HepG2 (cell line): ENCODE measurements around the gene SASH1. TPM values are rescaled to one million over a fixed set of nuclear protein-coding genes. Genes with fewer than 3 reads are reported as not detected.

ENCODE experiments used
- ATAC-seq: fragments of 200-7000 bp; cut with Tn5 transposase; 3 replicates; pipeline ENCODE4 v1.9.1; 2020; ENCODE audit warnings: mild to moderate bottlenecking, moderate library complexity
- BruUV-seq: library from RNA; stranded (reverse); fragments of 400-500 nt; replicated peaks from 2 replicates; lab custom pipeline; 2021; lab: Mats Ljungman, UMichigan
- CTCF ChIA-PET: fragments of 300-600 bp; formaldehyde crosslinking; extraction: SDS; loops from one replicate; lab custom pipeline; 2021; ENCODE audit warnings: low total read pairs, inconsistent platforms, low intra/inter-chr PET ratio; lab: Yijun Ruan, JAX
- POLR2A ChIA-PET: fragments of 350-600 bp; sonication (Branson Sonifier 250); formaldehyde crosslinking; loops from one replicate; lab custom pipeline; 2020; ENCODE audit warnings: antibody characterized with exemption, inconsistent platforms; lab: Yijun Ruan, JAX
- DNase-seq: peaks from one replicate; pipeline ENCODE4 v3.0.0-alpha.2; 2015; ENCODE audit warnings: low spot score
- FAIRE-seq: peaks from 3 replicates; lab custom pipeline; 2011; peaks lifted over from hg19 to GRCh38; lab: Jason Lieb, UNC
- H2AFZ ChIP-seq: one replicate; pipeline ENCODE4 v1.6.1; 2011; ENCODE audit warnings: low read length, inconsistent platforms
- H3K27ac ChIP-seq: fragments of 300-600 bp; 3 replicates; pipeline ENCODE4 v1.8.0; 2011; ENCODE audit warnings: mixed run types, mild to moderate bottlenecking, mixed read lengths, low read length, inconsistent platforms; ENCODE audit not compliant: insufficient read depth; ENCODE audit errors: extremely low read length
- H3K27me3 ChIP-seq, 2 experiments: fragments of 200-600 bp in 1 of 2; 2 replicates in 1 of 2; 3 replicates in 1 of 2; pipeline versions ENCODE4 v1.6.0 to v1.8.0; 2011; ENCODE audit warnings: low read length in 2 of 2, mild to moderate bottlenecking in 2 of 2, moderate library complexity in 2 of 2, inconsistent platforms in 1 of 2; ENCODE audit not compliant: insufficient read depth in 2 of 2, control insufficient read depth in 1 of 2
- H3K36me3 ChIP-seq, 2 experiments: fragments of 200-600 bp in 1 of 2; replicated peaks in 1 of 2; 2 replicates in 1 of 2; 3 replicates in 1 of 2; pipeline versions ENCODE4 v1.5.1 to v1.8.0; 2011; ENCODE audit warnings: low read length in 2 of 2, inconsistent platforms in 1 of 2; ENCODE audit not compliant: insufficient read depth in 2 of 2, control insufficient read depth in 1 of 2
- H3K4me1 ChIP-seq: 2 replicates; pipeline ENCODE4 v1.5.1; 2012; ENCODE audit warnings: low read length, inconsistent platforms; ENCODE audit not compliant: insufficient read depth
- H3K4me2 ChIP-seq: 2 replicates; pipeline ENCODE4 v1.6.0; 2011; ENCODE audit warnings: low read depth, low read length, inconsistent platforms
- H3K4me3 ChIP-seq, 3 experiments: fragments of 200-600 bp in 1 of 3; sonication (generic), shearing (Covaris generic) in 1 of 3; replicated peaks in 1 of 3; 2 replicates each; pipeline ENCODE4 v1.5.1; 2011 to 2016; ENCODE audit warnings: low read length in 3 of 3, inconsistent platforms in 2 of 3, low read depth in 2 of 3, mild to moderate bottlenecking in 2 of 3, control low read depth in 1 of 3, mixed read lengths in 1 of 3; ENCODE audit not compliant: insufficient read depth in 1 of 3
- H3K79me2 ChIP-seq: one replicate; pipeline ENCODE4 v1.6.1; 2011; ENCODE audit warnings: low read length, inconsistent platforms; ENCODE audit not compliant: insufficient read depth
- H3K9ac ChIP-seq: 2 replicates; pipeline ENCODE4 v1.6.0; 2011; ENCODE audit warnings: mild to moderate bottlenecking, low read depth, low read length, inconsistent platforms; ENCODE audit not compliant: insufficient read depth
- H3K9me3 ChIP-seq: 2 replicates; pipeline ENCODE4 v1.5.1; 2012; ENCODE audit warnings: mild to moderate bottlenecking, low read length
- H4K20me1 ChIP-seq: 2 replicates; pipeline ENCODE4 v1.6.0; 2011; ENCODE audit warnings: inconsistent platforms, mild to moderate bottlenecking, low read length, moderate library complexity; ENCODE audit not compliant: insufficient read depth
- ATF7 ChIP-seq, 2 experiments: fragments of 450-650 bp in 1 of 2; sonication (generic) in 1 of 2; formaldehyde crosslinking in 1 of 2; IDR thresholded peaks; 2 replicates each; pipeline versions ENCODE4 v1.4.0 to v1.6.1; 2016 to 2020; ENCODE audit warnings: antibody characterized with exemption in 1 of 2, mild to moderate bottlenecking in 1 of 2, missing genetic modification reagents in 1 of 2
- E2F5 ChIP-seq: sonication (generic); formaldehyde crosslinking; conservative IDR thresholded peaks from 2 replicates; pipeline ENCODE4 v1.4.0; 2020; ENCODE audit warnings: missing genetic modification reagents
- EP300 ChIP-seq, 3 experiments: sonication (generic) in 1 of 3; formaldehyde crosslinking in 1 of 3; IDR thresholded peaks; 2 replicates each; pipeline versions ENCODE4 v1.5.1 to v1.6.1; 2011 to 2020; ENCODE audit warnings: low read depth in 2 of 3, low read length in 2 of 3, borderline replicate concordance in 1 of 3, improper control_type of control experiment in 1 of 3, mild to moderate bottlenecking in 1 of 3, missing genetic modification reagents in 1 of 3, moderate library complexity in 1 of 3
- GFI1 ChIP-seq: sonication (generic); formaldehyde crosslinking; IDR thresholded peaks from 2 replicates; pipeline ENCODE4 v1.5.0; 2020; ENCODE audit warnings: missing genetic modification reagents, mild to moderate bottlenecking, borderline replicate concordance
- NFAT5 ChIP-seq: sonication (generic); formaldehyde crosslinking; IDR thresholded peaks from 2 replicates; pipeline ENCODE4 v1.4.0; 2020; ENCODE audit warnings: missing genetic modification reagents
- ZNF709 ChIP-seq: sonication (generic); formaldehyde crosslinking; IDR thresholded peaks from 2 replicates; pipeline ENCODE4 v1.5.0; 2020; ENCODE audit warnings: mild to moderate bottlenecking, missing genetic modification reagents
- ZNF781 ChIP-seq: sonication (generic); formaldehyde crosslinking; IDR thresholded peaks from 2 replicates; pipeline ENCODE4 v1.5.1; 2020; ENCODE audit warnings: borderline replicate concordance, mild to moderate bottlenecking, missing genetic modification reagents; ENCODE audit errors: not compliant biosample characterization
- WGBS: methylation state at CpG from one replicate; pipeline ENCODE4 v1.1.6; 2017; ENCODE audit warnings: low lambda C conversion rate; 5-methylcytosine and 5-hydroxymethylcytosine counted together
- in situ Hi-C: cut with HindIII; loops from 2 replicates; pipeline ENCODE4 v1.10.0; 2017; ENCODE audit warnings: low pct_unique_long_range_greater_than_20kb; ENCODE audit not compliant: extremely low pct_ligation_motif_present
- intact Hi-C: fragments of 100-400 bp; cut with micrococcal nuclease; formaldehyde crosslinking; loops from one replicate; pipeline ENCODE4 v1.10.0; 2022; ENCODE audit not compliant: unreplicated experiment
- polyA plus RNA-seq, 8 experiments: library from polyadenylated mRNA; depleted of rRNA in 3 of 8; stranded (reverse) in 7 of 8; unstranded in 1 of 8; fragments of >200 nt; fragmentation: Illumina TruSeq in 4 of 8; extraction: Trizol in 4 of 8; gene quantifications; 2 replicates each; pipeline versions ENCODE4 v1.2.1 to v1.2.3, GENCODE V29; 2011 to 2016; ENCODE audit warnings: low read depth in 4 of 8, missing spikeins in 1 of 8, mixed read lengths in 1 of 8; ENCODE audit not compliant: insufficient read depth in 1 of 8
- total RNA-seq, 5 experiments: library from RNA; depleted of rRNA; stranded (reverse); fragments of >200 nt; fragmentation: Illumina TruSeq; extraction: Trizol; gene quantifications; 2 replicates each; pipeline ENCODE4 v1.2.3, GENCODE V29; 2016; ENCODE audit warnings: low read depth in 1 of 5

Gene SASH1
- total and polyA plus RNA-seq, 2 of the 13 experiments (the other 11 are each of a cell fraction or from before 2014, with no cell fraction given): 7.5 to 8.2 TPM

- Histone ChIP-seq H3K27ac (no peak overlapping the region), H4K20me1 (no peaks in the 10 kb centered on the region), H3K4me3 (no peak overlapping the region), H2AFZ (no peak overlapping the region)
- no TSS peak for BruUV-seq
- in situ Hi-C loops: no loop called here
- TF ChIP-seq E2F5 (CRISPR knock-in tag) (no peak), GFI1 (CRISPR knock-in tag) (no peak), ATF7 (IDR thresholded peaks at IDR 0.05) (0 out of 2 replicates have a peak, but pooled peaks have one; percentile 32), ATF7 (CRISPR knock-in tag; IDR thresholded peaks at IDR 0.05) (no peak)
- TF ChIP-seq, all 625 proteins: peak for 1
- Histone ChIP-seq H3K9ac (no peak overlapping the region), H3K4me1 (no peaks in the 10 kb centered on the region), H3K27me3 (no peaks in the 10 kb centered on the region), H3K79me2 (no peaks in the 10 kb centered on the region), H3K4me2 (no peak overlapping the region), H3K36me3 (peaks cover 4 to 6% of the 10 kb centered on the region in 2 experiments; a peak in 2 of 5 replicates), H3K9me3 (no peaks in the 10 kb centered on the region)
- ATAC-seq: no peak
- intact Hi-C loops: no loop called here
- FAIRE-seq: no peak
- no peak for DNase-seq
- POLR2A ChIA-PET: no interaction called here
- WGBS: 95% methylated on average over 6 of the region's 6 CpGs
- CTCF ChIA-PET: no interaction called here
Measured at GRCh38 chr6:148491638-148492251, 149.1 kb downstream of the SASH1 start.

- Histone ChIP-seq H3K4me1 (no peaks in the 10 kb centered on the region), H4K20me1 (no peaks in the 10 kb centered on the region), H3K9ac (no peak overlapping the region), H3K9me3 (no peaks in the 10 kb centered on the region), H3K4me3 (no peak overlapping the region), H3K27ac (no peak overlapping the region), H3K27me3 (no peaks in the 10 kb centered on the region), H3K36me3 (no peaks in the 10 kb centered on the region; a peak in 1 of 5 replicates), H3K79me2 (no peaks in the 10 kb centered on the region), H3K4me2 (no peak overlapping the region), H2AFZ (no peak overlapping the region)
- WGBS: 95% methylated on average over 5 of the region's 5 CpGs
- ChIA-PET CTCF (no interaction called here), POLR2A (no interaction called here)
- in situ Hi-C loops: no loop called here
- ATAC-seq (no peak), DNase-seq (no peak), FAIRE-seq (no peak)
- BruUV-seq: no TSS peak
- intact Hi-C loops: no loop called here
- no peak for TF ChIP-seq EP300 (IDR thresholded peaks at IDR 0.05; ENCODE audit: low read depth in 2 of 2, low read length in 2 of 2)
- TF ChIP-seq EP300 (CRISPR knock-in tag; IDR thresholded peaks at IDR 0.05; ENCODE audit: borderline replicate concordance): no peak
- no peak for TF ChIP-seq ZNF781 (CRISPR knock-in tag)
- TF ChIP-seq ZNF709 (CRISPR knock-in tag): no peak
- TF ChIP-seq NFAT5 (CRISPR knock-in tag): no peak
Measured at GRCh38 chr6:148492654-148493290, 150.1 kb downstream of the SASH1 start.
